GM18520 (cell line): Measurements from ENCODE around the gene HAVCR1.
"Not testable (repeated sequence)": the region's sequence is repeated elsewhere in the genome, so short reads cannot be mapped to it uniquely, and the experiment has no call there.

Experiments
- ATAC-seq: cut with Tn5 transposase; IDR thresholded peaks from one replicate; pipeline ENCODE4 v1.9.1; 2021; ENCODE audit not compliant: unreplicated experiment

The HAVCR1 gene

DNA sequence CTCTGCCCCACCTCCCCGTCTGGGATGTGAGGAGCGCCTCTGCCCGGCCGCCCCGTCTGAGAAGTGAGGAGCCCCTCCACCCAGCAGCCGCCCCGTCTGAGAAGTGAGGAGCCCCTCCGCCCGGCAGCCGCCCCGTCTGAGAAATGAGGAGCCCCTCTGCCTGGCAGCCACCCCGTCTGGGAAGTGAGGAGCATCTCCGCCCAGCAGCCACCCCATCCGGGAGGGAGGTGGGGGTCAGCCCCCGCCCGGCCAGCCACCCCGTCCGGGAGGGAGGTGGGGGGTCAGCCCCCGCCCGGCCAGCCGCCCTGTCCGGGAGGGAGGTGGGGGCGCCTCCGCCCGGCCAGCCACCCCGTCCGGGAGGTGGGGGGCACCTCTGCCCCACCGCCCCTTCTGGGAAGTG is 44.8 kb downstream of the HAVCR1 start:
- not testable (repeated sequence) for ATAC-seq

DNA sequence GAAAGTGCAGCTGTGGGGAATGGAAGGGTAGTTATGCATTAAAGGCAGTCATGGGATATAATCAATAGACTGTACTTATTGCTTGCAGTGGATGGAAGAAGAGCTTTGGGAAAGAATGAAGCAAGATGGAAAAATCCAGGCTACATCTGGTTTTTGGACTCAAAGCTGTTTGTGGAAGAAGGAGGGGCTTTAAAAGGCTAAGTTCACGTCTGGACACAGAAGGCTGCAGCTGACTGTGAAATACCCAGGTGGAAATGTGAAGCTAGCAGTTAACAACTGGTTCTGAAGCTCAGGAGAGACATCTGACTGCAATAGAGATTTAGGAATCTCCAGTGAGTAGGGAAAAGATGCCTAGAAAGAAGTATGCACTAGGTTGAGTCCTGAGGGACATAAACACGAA is 52.7 kb downstream of the HAVCR1 start:
- ATAC-seq: no peak

DNA sequence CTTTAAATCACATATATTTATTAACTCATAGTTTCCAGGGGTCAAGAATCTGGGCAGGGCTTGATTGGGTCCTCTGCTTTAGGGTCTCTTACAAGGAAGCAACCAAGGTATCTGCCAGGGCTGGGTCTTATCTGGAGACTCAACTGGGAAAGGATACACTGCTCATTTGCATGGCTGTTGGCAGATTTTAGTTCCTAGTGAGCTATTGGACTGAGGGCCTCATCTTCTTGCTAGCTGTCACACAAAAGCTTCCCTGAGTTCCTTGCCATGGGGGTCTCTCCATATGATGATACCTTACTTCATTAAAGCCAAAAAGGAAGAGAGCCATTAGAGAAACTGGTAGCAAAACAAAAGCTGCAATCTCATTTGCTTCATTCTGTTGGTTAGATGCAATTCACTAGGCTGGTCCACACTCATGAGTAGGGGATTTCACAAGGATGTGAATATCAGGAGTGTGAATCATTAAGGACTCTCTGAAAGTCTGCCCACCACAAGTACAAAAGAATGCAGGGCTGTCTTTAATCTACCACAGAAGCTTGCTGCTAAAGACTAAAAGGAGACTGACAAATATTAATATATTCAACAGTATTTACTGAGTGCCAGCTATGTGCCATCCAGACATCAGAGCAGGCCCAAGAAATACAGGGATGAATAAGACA is 53.9 kb downstream of the HAVCR1 start:
- no peak for ATAC-seq

DNA sequence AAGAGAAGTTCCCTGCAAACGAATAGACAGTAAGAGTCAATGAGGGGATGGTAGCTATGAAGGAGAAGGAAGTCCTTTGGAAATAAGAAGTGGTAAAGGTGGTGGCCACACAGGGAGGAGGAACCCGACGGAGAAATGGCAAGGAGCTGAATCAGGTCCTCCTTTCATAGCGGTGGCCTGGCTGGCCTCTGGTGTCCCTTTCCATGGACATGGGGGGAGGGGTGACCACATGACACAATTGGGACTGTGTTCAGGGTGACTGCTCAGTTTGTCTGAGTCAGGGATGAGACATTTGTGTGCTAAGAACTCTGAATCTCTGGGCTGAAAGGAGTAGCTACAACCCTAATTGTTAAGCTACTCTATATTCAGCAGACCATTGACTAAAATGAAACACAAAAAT is 67.2 kb downstream of the HAVCR1 start:
- no peak for ATAC-seq

DNA sequence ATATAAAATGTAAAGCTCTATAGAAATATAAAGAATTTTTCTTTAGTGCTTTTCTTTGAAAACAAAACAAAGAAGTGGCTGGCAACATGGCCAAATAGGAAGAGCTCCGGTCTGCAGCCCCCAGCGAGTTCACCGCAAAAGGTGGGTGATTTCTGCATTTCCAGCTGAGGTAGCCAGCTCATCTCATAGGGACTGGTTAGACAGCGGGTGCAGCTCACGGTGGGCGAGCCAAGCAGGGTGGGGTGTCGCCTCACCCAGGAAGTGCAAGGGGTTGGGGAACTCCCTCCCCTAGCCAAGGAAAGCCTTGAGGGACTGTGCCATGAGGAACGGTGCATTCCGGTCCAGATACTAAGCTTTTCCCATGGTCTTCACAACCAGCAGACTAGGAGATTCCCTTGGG is 74.9 kb downstream of the HAVCR1 start:
- ATAC-seq: no peak

DNA sequence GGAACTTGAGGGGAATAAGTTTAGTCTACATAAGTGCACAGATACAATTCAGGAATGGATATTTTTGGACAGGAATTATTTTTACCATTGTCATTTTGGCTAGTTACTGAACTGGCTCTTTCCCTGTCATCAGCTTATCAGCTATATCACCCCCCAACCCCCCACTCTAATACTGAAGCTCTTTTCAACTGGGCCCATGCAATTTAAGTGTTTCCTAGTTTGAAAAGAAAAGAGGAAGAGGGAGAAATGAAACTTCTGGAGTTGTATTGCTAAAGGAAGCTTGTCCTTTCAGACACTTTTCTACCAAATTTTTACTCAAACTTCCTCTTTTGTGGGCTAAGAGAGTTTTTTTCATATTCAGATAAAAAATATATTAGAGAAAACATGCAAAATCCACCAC is 77.4 kb downstream of the HAVCR1 start:
- ATAC-seq: no peak
